ENCODE measurements around the gene LIPA. TPM values are rescaled to one million over a fixed set of nuclear protein-coding genes. Genes with fewer than 3 reads are reported as not detected.

Gene LIPA
- total RNA-seq, 1 donor from 2014 or later: 16.5 TPM

DNA sequence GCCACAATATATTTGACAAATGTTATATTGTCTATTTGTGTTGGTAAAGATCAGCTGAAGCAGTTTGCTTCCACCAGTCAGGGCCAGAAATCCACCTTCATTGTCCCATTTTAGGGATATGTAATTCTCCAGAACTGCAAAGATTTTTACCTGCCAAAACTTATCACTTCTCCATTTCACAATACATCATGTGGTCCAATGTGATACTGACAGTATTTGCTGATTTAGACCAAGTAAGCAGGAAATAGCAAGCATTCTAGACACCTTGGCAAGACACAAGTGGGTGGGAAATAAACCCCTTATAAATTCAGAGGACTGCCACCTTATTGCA lies 18.5 kb upstream of the LIPA start:
- no peak for DNase-seq (ENCODE audit: low read depth)
- TF ChIP-seq, protein P1, sequence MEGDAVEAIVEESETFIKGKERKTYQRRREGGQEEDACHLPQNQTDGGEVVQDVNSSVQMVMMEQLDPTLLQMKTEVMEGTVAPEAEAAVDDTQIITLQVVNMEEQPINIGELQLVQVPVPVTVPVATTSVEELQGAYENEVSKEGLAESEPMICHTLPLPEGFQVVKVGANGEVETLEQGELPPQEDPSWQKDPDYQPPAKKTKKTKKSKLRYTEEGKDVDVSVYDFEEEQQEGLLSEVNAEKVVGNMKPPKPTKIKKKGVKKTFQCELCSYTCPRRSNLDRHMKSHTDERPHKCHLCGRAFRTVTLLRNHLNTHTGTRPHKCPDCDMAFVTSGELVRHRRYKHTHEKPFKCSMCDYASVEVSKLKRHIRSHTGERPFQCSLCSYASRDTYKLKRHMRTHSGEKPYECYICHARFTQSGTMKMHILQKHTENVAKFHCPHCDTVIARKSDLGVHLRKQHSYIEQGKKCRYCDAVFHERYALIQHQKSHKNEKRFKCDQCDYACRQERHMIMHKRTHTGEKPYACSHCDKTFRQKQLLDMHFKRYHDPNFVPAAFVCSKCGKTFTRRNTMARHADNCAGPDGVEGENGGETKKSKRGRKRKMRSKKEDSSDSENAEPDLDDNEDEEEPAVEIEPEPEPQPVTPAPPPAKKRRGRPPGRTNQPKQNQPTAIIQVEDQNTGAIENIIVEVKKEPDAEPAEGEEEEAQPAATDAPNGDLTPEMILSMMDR (conservative IDR thresholded peaks at IDR 0.05; ENCODE audit: low read depth, low read length): no peak

DNA sequence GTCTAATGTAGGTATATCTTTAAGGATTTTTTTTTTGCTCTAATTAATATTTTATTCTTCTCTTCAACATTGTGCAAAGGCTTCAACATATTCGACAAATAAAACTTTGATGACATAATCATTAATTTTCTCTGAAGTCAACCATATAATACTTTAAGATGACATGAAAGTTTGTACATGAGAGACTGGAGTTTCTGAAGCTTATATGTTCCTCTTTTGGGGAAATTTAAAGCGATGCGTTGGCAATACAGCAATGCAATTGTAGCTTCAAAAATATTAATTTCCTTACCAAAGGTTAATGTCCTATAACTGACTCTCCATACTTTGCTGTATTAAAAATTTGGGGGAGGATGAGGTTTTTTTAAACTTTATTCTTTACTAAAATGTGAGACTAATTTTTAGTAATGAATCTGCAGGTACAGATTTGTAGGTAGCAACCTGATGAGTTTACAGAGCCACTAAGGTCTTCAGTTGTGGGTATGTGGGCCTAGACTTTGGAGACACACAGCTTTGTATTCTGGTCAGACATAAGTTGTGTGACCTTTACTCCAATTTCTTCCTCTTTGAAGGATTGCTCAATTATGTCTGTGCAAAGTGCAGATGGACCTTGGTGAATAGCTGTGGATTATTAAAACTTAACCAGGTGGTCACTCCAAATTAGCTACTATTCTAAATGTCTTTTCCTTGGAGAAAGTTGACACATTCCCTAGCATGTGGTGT lies 18.0 kb upstream of the LIPA start:
- H3K4me3 ChIP-seq (ENCODE audit: low read depth, low read length): no peak overlapping the region
- TF ChIP-seq, protein P1 (conservative IDR thresholded peaks at IDR 0.05; ENCODE audit: low read depth, low read length): no peak
- no peak for DNase-seq (ENCODE audit: low read depth)

More for the DNA sequence above, 18.5 kb upstream of the LIPA start:
- H3K4me3 ChIP-seq (ENCODE audit: low read depth, low read length): no peak overlapping the region

DNA sequence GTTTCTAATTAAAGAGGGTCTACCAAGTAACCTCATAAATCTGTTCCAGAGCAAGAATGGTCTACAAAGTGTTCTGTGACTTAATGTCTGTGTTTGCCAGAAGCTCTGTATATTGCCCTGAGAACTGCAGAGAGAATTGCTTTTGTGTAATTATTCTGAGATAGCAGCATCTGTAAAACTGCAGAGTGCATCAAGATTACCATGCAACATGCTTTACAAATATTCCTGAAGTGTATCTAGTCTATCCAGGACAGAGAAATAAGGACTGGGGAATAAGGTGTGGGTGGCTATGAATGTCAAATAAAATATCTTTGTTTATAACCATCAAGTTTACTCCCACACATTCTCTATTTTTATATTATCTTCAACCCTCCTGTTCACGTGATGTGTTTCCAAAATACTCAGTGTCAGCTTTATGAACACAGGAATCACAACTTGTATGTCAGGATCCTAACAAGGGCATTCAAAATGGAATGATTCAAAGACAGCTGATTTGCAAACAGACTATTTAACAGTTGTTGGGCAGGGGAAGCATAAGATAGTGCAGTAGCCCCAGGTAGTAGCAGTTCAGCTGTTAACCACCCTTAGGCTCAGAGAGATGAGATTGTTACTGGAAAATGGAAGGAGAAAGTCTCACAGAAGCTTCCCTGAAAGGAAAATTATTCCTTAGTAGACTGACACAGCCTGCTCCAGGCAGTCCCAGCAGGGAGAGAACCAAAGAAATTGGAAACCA lies 15.3 kb upstream of the LIPA start:
- DNase-seq (ENCODE audit: low read depth): no peak
- H3K4me3 ChIP-seq (ENCODE audit: low read depth, low read length): no peak overlapping the region
- TF ChIP-seq, protein P1 (conservative IDR thresholded peaks at IDR 0.05; ENCODE audit: low read depth, low read length): no peak

DNA sequence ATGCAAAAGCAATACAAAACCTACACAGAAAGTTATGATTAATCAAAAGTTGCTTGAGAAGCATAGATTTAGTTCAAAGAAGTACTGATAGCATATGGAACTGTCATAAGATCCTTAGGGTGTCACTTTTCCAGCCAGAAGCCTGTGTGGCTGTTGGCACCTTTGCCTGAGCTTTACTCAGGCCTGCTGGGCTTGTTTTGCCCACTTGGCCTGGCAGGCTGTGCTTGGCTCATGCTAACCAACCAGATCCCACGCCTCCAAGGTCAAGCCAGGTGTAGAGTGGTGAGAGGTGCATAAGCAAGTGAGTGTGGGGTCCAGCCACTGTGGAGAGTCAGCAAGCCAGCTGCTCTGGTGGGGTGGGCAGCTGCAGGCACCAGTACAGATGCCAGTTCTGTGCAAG lies 12.0 kb upstream of the LIPA start:
- DNase-seq (ENCODE audit: low read depth): no peak
- no peak overlapping the region for H3K4me3 ChIP-seq (ENCODE audit: low read depth, low read length)
- TF ChIP-seq, protein P1 (conservative IDR thresholded peaks at IDR 0.05; ENCODE audit: low read depth, low read length): no peak

DNA sequence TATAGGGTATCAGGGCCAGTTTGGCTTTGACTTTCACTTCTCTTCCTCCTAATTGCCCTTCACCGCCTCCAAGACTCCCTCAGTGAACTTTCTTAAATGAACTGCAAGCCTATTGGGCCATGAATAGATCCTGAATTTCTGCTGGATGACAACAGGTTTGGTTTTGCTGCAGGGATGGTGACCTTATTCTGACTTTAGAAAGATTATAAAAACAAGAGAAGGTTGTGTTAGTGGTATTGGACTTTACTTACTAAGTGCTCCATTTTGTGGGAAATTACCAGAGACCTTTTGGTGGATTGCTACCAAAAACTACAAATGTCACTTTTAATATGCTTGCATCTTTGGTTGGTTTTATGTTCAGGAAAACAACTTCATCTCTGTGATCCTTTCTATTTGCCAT lies 11.5 kb upstream of the LIPA start:
- TF ChIP-seq, protein P1 (conservative IDR thresholded peaks at IDR 0.05; ENCODE audit: low read depth, low read length): no peak
- no peak overlapping the region for H3K4me3 ChIP-seq (ENCODE audit: low read depth, low read length)
- no peak for DNase-seq (ENCODE audit: low read depth)

DNA sequence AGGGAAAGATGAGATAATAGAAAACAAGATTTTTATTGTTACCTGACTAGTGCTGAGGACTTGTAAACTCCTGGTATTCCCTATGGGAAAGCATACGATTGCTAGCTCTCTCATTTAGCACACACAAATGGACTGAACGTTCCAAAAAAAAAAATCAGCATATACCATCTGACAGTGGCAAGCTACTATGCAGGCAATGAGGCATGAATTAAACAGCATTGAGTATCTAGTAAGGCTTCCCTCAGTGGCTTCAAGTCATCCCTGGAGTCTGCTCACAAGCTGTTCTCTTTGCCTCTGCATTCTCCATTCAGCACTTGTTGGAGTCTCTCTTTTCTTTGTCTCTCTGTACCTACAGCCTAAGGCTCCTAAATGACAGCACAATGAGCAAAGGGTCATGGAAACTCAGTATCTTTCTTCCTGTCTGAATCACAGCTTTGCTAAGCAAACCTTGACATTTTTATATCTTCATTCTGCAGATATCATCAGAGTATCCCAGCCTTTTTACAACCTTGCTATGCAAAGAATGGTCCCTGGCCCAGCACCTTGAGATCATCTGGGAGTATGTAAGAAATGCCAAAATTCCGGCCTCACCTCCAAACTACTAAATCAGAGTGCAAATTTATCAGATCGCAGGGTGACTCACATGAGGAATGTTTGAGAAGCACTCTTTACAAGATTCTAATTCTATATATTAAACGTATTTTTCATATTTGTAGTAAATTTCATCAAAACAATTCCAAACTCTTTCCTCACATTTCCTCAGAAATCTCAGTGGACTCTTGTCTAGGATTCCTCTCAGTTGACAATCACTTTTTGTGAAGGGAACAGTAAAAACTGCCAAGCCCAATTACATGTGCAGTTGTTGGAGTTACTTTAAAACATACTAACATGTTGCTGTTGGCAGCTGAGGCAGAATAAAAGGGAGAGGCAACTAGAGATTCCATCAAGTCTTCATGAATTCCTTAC lies 10.8 kb upstream of the LIPA start:
- no peak overlapping the region for H3K4me3 ChIP-seq (ENCODE audit: low read depth, low read length)
- no peak for DNase-seq (ENCODE audit: low read depth)
- TF ChIP-seq, protein P1 (conservative IDR thresholded peaks at IDR 0.05; ENCODE audit: low read depth, low read length): no peak
